DMS153 treated with DMSO at 0.1 percent for 48 hours (cell line): Measurements from ENCODE around the gene IL22RA1.

Experiments used
- DNase-seq: peaks from one replicate; lab custom pipeline; 2025; ENCODE audit not compliant: unreplicated experiment; lab: John Stamatoyannopoulos, UW

IL22RA1 gene

GRCh38 chr1:24117722-24118409 is 25.1 kb downstream of the IL22RA1 start:
- DNase-seq: no peak

GRCh38 chr1:24117132-24117531 is 25.8 kb downstream of the IL22RA1 start:
- no peak for DNase-seq

DNA sequence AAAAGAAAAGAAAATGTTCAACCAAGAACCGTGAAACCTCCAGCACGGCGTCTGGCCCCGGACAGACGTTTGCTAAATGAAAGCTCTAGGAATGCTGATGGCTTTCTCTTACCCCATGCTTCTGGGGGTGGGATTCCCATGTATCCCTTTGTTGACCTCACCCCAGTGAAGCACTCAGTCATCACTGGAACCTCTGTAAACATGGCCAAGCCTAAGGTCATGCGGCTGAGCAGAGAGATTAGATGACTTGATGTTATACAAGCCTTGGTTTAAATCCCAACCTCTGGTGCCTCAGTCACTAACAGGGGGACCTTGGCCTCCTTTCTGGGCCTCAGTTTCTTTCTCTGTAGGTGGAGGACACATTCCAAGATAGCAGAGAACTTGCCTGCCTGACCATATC is 28.2 kb downstream of the IL22RA1 start:
- DNase-seq: no peak

GRCh38 chr1:24113641-24114033 is 29.3 kb downstream of the IL22RA1 start:
- no peak for DNase-seq

- peak; percentile 51 for DNase-seq
These were observed 30.8 kb downstream of the IL22RA1 start, which contains the start of gene MYOM3 for GRCh38 chr1:24111996-24112779. TSS of gene MYOM3 (minus strand) at chr1:24112135. CDS start at chr1:24108636, 3,499 bp downstream.

- no peak for DNase-seq
These were observed 31.5 kb downstream of the IL22RA1 start for GRCh38 chr1:24111262-24111995.

DNA sequence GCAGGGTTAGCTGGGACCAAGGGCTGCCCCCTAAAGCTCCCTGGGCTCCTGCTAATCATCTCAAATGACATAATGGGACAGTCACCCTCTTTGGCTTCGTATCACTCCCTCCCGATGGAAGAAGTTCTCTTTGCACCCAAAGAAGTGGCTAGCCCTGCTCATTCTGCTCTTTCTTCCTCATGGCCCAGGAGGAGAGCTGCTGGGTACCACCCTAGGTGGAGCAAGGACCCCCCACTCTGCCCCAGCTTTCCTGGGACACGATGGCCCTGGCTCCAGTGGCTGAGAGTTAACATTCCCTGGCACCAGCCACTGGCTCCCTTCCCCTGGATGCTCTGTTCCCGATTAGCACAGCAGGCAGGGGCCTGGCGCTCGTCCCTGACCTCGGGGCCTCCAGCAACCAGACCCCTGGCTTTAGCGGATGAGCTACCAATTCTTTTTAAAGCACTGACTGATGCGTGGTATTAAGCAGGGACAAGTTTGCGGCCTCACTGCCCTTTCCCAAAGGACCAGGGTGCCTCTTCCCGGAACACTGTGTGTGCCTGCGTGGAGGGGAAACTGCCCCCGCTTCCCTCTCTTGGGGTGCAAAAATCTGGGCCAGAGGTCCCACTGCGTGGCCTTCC is 32.2 kb downstream of the IL22RA1 start:
- DNase-seq: no peak

DNA sequence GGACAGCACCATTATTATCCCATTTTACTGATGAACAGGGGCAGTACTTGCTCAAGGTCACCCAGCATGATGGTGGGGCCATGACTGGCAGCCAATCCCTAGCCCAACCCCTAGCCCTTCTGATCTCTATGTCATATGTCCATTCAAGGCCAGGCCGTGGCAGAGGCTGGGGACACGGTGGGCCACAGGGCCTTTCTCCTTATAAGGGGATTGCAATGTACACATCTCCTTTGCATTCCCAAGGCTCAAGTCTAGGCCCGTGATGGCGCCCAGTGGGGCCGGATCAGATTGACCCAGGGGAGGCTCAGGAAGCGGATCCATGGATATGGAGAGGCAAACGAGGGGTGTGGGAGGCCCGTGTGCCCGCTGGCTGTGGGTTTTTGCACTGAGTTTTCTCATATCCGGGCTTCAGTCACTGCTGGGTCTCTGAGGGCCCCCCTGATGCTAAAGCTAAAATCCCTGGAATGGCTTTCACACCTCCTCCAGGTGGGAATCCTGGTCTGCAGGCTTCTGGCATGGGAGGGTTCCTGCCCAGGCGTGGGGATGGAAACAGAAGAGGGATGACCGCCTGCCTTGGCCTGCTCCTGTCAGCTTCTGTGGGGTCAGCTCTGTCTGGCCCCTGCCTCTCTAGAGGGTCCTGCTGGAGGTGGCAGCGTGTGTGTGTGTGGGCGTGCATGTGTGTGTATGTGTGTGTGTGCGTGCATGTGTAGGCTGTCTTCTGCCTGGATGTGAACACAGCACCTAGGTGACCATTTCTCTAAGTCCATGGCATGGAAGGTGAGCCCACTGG is 33.1 kb downstream of the IL22RA1 start:
- no peak for DNase-seq

DNA sequence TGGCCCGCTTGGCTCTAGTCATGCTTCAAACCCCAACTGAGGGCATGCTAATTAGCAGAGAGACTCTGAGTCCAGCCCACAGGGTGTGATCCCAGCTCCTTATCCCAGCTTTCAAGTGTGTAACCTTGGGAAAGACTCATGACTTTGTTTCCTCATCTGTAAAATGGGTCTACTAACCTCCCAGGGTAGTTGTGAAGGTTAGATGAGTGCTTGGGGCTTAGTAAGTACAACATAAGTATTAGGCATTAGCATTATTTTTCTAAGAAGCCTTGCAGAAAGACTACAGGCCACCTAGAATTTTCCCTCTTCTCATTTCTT is 33.8 kb downstream of the IL22RA1 start:
- no peak for DNase-seq

GRCh38 chr1:24108334-24109165 is 34.4 kb downstream of the IL22RA1 start:
- DNase-seq: no peak

DNA sequence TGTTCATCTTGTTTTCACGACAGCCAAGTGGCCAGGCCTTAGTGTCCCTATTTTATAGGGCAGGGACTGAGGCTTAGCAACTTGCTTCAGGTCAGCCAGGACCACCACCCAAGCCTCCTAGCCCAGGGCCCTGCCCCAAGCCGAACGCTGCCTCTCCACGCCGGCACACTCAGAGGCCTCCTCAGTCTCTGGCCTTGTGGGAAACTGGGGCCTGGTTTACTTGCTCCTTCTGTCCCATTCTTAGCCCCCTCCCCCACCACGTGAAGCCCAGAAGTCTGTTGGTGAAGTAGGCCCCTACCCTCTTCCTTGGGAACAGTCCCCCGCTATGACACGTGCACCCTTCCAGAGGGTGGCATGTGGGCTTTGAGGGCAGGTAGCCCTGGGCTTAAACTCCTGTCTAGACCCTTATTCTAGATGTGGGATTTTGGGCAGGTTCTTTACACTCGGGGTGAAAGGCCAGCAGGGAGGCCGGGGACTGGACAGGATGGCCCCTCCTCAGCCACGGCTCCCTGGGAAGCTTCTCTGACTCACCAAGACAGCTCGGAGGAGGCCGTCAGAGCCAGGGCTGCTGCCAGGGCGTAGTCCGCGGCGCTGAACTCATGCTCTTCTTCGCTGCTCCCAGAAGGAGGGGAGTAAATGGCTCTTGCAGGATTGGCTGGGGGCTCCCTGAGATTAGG is 35.3 kb downstream of the IL22RA1 start:
- no peak for DNase-seq

DNA sequence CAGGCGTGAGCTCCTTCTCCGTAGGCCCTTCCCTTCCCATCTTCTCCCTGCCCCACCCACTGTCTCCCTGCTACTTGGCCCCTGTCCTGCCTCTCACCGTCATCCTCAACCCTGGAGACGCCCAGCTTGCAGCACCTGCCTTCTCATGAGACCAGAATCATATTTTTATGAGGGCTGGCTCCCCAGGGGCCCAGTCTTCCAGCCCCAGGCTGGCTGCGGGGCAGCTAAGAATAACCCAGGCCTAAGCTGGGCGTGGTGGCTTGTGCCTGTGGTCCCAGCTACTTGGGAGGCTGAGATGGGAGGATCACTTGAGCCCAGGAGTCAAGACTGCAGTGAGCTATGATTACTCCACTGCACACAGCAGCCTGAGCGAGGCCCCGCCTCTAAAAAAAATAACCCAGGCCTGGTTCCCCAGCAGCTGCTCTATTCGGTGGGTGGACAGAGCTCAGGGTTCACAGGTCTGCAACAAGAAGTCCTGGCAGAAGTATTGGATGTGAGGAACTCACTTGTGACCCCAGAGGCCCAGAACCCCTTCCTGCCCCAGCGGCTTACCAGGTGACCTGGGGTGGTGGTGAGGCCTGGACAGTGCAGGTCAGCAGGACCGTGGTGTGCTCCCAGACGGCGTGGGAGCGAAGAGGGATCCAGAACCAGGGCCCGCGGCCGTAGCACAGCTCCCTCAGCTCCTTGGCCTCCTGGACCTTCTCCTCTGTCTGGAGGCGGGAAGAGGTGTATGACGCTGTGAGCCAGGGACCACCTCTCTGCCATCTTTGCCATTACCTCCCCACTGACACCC is 37.4 kb downstream of the IL22RA1 start:
- no peak for DNase-seq

DNA sequence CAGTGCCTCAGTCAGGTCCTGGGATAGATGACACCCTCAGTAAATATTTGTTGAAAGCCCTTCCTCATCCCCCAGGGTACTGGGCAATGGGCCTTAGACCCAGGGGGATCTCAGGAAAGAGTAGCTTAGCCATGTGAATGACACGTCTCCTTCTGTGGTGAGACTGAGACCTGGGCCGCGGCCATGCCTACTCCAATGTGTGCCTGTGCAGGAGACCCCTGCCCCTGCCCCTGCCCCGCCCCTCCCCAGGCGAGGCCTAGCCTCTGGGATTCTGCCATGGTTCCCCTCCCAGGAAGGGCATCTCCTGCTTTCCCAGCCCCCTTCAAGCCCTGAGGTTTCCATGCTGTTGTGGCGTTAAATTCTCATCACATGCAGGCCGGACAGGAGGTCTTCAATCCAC is 38.1 kb downstream of the IL22RA1 start:
- DNase-seq: no peak

DNA sequence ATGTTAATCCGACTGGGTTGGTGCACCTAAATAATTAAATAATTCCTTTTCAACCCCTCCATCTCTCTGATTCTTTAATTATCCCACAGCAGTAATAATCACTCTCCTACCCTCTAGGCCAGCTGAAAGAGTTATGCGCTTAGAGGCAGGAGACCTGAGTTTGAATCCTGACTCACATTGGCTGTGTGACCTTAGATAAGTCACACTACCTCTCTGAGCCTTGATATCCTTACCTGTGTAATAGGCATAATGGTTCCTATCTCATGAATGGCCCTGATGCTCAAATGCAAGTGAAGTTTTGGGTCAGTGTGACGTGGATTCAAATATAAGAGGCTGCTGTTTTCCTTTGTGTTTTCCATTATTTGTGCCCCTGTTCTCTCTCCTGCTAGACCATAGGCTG is 39.1 kb downstream of the IL22RA1 start:
- DNase-seq: no peak

DNA sequence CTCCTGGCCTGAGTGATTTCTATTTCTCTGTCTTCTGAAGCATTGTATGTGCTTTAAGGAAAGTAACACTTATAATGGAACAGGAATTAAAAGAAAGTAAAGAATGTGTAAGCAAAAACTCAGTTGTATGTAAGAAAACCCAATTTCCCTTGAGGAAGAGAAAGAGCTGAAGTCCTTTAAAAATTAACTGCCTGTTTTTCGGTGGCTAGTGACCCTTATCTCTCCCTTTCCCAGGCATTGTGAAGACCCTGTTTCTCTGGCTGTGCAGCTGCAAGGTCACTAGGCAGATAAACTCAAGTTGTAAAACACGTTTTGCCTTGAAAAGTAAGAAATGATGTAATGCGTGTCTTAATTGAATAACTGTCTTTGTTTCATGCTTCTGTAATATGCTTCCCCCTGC is 39.5 kb downstream of the IL22RA1 start:
- no peak for DNase-seq

DNA sequence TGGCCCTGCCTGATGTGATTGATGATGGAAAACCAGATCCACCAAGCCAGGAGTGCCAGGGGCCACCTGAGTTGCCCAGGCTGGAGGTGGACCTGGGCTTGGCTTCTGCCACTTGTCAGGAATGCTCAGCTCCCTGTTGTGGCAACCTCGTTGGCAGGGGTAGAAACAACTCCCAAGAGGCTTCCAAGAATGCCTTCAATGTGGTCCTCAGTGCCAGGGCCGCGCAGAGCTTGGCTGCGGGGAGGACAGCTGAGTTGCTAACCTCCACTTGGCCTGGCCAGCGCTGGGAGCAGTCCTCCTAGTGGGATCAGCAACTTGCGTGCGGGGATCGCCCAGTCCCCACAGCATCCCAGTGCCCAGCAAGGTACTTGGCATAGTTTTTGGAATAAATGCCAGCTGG is 40.0 kb downstream of the IL22RA1 start:
- DNase-seq: no peak

- no peak for DNase-seq
These were observed 40.9 kb downstream of the IL22RA1 start for GRCh38 chr1:24101796-24102586.
